RPMI7951 (cell line): ENCODE data around the gene TOMM40. TPM values are rescaled to one million over a fixed set of nuclear protein-coding genes. Genes with fewer than 3 reads are reported as not detected.
"Not testable (repeated sequence)": the region's sequence is repeated elsewhere in the genome, so short reads cannot be mapped to it uniquely, and the experiment has no call there.

Experiments used
- DNase-seq: peaks from one replicate; pipeline ENCODE4 v3.0.0-alpha.2; 2012; ENCODE audit warnings: low read depth
- total RNA-seq: library from RNA; depleted of rRNA; stranded (reverse); fragments of >200 nt; shearing (Covaris generic); gene quantifications from 2 replicates; pipeline ENCODE4 v1.2.3, GENCODE V29; 2014

Gene TOMM40
- total RNA-seq, 1 experiment from 2014 or later = 75.2 TPM

GRCh38 chr19:44897835-44898234, 6.8 kb downstream of the TOMM40 start:
- DNase-seq = no peak

DNA sequence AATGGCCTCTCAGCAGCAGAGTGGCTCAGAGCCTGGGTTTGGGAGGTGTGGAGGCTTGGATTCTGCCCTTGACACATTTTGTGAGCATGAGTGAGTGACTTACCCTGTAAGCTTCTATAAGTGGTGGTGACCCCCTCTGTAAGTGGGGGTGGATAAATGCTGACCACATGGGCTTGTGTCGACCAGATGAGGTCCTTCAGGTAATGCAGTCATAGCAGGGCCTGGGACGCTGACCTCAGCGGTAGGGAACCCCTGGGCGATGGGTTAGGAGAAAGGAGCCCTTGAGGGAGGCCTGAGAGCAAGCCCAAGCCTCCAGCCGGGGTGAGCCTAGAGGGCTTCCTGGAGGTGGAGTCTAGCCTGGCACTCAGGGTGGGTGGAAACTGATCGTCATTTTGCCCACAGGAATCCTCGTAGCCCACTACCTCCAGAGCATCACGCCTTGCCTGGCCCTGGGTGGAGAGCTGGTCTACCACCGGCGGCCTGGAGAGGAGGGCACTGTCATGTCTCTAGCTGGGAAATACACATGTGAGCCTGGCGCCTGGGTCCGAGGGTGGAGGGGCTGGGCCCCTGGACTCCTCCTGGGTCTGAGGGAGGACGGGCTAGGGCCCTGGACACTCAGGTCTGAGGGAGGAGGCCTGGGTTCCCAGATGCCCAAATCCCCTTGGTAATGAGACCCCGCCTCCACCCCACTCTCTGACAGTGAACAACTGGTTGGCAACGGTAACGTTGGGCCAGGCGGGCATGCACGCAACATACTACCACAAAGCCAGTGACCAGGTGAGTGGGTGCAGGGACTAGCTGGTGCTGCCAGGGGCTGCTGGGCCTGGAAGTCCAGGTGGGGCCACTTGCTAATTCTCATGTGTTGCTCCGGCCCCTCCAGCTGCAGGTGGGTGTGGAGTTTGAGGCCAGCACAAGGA, 9.5 kb downstream of the TOMM40 start:
- no peak for DNase-seq

GRCh38 chr19:44903216-44903601, 12.2 kb downstream of the TOMM40 start:
- no peak for DNase-seq

- DNase-seq = peak; percentile 47
Measured at GRCh38 chr19:44903602-44904425, 12.8 kb downstream of the TOMM40 start.

GRCh38 chr19:44904426-44904994, 13.5 kb downstream of the TOMM40 start:
- no peak for DNase-seq

DNA sequence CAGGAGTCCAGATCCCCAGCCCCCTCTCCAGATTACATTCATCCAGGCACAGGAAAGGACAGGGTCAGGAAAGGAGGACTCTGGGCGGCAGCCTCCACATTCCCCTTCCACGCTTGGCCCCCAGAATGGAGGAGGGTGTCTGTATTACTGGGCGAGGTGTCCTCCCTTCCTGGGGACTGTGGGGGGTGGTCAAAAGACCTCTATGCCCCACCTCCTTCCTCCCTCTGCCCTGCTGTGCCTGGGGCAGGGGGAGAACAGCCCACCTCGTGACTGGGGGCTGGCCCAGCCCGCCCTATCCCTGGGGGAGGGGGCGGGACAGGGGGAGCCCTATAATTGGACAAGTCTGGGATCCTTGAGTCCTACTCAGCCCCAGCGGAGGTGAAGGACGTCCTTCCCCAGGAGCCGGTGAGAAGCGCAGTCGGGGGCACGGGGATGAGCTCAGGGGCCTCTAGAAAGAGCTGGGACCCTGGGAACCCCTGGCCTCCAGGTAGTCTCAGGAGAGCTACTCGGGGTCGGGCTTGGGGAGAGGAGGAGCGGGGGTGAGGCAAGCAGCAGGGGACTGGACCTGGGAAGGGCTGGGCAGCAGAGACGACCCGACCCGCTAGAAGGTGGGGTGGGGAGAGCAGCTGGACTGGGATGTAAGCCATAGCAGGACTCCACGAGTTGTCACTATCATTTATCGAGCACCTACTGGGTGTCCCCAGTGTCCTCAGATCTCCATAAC, 14.5 kb downstream of the TOMM40 start, which contains the start of gene APOE:
TSS of gene APOE (plus strand) at position 360 of the 724 bp plus-strand sequence. CDS start 829 bp downstream, outside the sequence.
- no peak for DNase-seq

- no peak for DNase-seq
Measured at GRCh38 chr19:44907613-44908012, 16.6 kb downstream of the TOMM40 start.

DNA sequence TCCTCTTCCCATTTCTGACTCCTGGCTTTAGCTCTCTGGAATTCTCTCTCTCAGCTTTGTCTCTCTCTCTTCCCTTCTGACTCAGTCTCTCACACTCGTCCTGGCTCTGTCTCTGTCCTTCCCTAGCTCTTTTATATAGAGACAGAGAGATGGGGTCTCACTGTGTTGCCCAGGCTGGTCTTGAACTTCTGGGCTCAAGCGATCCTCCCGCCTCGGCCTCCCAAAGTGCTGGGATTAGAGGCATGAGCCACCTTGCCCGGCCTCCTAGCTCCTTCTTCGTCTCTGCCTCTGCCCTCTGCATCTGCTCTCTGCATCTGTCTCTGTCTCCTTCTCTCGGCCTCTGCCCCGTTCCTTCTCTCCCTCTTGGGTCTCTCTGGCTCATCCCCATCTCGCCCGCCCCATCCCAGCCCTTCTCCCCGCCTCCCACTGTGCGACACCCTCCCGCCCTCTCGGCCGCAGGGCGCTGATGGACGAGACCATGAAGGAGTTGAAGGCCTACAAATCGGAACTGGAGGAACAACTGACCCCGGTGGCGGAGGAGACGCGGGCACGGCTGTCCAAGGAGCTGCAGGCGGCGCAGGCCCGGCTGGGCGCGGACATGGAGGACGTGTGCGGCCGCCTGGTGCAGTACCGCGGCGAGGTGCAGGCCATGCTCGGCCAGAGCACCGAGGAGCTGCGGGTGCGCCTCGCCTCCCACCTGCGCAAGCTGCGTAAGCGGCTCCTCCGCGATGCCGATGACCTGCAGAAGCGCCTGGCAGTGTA, 17.2 kb downstream of the TOMM40 start:
- no peak for DNase-seq

DNA sequence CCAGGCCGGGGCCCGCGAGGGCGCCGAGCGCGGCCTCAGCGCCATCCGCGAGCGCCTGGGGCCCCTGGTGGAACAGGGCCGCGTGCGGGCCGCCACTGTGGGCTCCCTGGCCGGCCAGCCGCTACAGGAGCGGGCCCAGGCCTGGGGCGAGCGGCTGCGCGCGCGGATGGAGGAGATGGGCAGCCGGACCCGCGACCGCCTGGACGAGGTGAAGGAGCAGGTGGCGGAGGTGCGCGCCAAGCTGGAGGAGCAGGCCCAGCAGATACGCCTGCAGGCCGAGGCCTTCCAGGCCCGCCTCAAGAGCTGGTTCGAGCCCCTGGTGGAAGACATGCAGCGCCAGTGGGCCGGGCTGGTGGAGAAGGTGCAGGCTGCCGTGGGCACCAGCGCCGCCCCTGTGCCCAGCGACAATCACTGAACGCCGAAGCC, 17.8 kb downstream of the TOMM40 start:
- no peak for DNase-seq

- DNase-seq = no peak
Measured at GRCh38 chr19:44909775-44910174, 18.7 kb downstream of the TOMM40 start.

GRCh38 chr19:44911896-44912295, 20.8 kb downstream of the TOMM40 start:
- DNase-seq = not testable (repeated sequence)

DNA sequence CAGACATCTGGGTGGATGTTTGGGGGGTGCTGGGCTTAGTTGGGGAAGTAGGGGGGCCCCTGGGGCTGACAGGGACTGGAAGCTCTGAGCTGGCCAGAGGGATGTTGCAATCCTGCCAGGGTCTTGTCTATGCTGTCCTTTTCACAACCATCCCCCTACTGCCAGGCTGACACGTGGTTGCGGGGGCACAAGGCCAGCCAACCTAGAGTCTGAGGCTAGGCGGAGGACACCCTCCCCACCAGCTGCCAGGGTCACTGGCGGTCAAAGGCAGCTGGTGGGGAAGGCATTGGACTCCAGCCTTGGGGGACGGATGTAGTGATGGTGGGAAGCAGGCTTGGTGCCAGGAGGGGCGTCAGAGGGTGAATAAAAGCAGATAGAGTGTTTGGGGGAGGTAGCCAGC, 21.8 kb downstream of the TOMM40 start:
- DNase-seq = peak; percentile 48

- DNase-seq = not testable (repeated sequence)
Measured at GRCh38 chr19:44913512-44914432, 22.7 kb downstream of the TOMM40 start.

DNA sequence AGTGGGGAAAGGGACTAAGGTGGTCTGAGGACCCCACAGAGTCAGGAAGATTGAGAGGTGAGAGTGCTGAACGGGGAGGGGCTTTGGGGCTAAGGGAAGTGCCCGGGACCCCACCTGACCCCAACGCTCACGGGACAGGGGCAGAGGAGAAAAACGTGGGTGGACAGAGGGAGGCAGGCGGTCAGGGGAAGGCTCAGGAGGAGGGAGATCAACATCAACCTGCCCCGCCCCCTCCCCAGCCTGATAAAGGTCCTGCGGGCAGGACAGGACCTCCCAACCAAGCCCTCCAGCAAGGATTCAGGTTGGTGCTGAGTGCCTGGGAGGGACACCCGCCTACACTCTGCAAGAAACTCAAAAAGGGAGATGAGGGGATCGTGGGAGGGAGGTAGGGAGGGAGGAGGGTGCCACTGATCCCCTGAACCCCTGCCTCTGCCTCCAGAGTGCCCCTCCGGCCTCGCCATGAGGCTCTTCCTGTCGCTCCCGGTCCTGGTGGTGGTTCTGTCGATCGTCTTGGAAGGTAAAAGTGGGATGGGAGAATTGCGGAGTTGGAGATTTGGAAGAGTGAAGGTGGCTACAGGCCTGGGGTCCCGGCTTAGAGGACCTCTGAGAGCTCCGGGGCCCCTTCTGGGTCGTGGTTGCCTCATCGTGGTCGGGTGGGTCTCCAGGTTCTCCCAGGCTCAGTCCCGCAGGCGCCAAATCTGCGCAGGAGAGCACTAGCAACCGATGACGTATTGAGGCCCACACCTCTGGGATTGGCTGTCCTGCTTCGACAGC, 23.6 kb downstream of the TOMM40 start, which contains the start of gene APOC1:
TSS of gene APOC1 (plus strand) at position 176 of the 774 bp plus-strand sequence. CDS start at position 460, 284 bp downstream.
- peak; percentile 77 for DNase-seq

GRCh38 chr19:44924243-44924725, 33.2 kb downstream of the TOMM40 start:
- DNase-seq = no peak

GRCh38 chr19:44925114-44925891, 34.2 kb downstream of the TOMM40 start:
- DNase-seq = peak; percentile 80

DNA sequence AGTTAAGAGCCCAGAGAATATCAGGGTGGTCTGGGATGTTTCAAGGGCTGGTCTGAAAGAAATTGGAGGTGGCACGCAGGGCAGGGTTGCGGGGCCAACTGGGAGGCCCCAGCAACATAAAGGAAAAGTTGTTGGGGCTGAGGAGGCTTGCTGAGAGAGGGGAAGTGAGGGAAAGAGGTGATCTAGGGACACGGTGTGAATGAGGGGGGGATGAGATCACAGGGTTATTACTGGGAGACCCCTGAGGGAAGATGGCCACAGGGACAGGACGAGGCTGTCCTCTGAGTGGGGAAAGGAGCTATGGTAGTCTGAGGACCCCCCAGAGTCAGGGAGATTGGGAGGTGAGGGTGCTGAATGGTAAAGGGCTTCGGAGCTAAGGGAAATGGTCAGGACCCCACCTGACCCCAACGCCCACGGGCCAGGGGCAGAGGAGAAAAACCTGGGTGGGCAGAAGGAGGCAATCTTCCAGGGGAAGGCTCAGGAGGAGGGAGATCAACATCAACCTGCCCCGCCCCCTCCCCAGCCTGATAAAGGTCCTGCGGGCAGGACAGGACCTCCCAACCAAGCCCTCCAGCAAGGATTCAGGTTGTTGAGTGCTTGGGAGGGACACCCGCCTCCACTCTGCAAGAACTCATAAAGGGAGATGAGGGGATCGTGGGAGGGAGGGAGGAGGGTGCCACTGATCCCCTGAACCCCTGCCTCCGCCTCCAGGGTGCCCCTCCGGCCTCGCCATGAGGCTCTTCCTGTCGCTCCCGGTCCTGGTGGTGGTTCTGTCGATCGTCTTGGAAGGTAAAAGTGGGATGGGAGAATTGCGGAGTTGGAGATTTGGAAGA, 35.4 kb downstream of the TOMM40 start:
- DNase-seq = not testable (repeated sequence)
